ENCODE measurements around the gene RAVER1. TPM values are rescaled to one million over a fixed set of nuclear protein-coding genes. Genes with fewer than 3 reads are reported as not detected.

RAVER1 gene
- total RNA-seq, 5 donors from 2014 or later (not counting 1 experiment from before 2014, with no cell fraction given): 31.5 to 68.2 (median 61.2) TPM

DNA sequence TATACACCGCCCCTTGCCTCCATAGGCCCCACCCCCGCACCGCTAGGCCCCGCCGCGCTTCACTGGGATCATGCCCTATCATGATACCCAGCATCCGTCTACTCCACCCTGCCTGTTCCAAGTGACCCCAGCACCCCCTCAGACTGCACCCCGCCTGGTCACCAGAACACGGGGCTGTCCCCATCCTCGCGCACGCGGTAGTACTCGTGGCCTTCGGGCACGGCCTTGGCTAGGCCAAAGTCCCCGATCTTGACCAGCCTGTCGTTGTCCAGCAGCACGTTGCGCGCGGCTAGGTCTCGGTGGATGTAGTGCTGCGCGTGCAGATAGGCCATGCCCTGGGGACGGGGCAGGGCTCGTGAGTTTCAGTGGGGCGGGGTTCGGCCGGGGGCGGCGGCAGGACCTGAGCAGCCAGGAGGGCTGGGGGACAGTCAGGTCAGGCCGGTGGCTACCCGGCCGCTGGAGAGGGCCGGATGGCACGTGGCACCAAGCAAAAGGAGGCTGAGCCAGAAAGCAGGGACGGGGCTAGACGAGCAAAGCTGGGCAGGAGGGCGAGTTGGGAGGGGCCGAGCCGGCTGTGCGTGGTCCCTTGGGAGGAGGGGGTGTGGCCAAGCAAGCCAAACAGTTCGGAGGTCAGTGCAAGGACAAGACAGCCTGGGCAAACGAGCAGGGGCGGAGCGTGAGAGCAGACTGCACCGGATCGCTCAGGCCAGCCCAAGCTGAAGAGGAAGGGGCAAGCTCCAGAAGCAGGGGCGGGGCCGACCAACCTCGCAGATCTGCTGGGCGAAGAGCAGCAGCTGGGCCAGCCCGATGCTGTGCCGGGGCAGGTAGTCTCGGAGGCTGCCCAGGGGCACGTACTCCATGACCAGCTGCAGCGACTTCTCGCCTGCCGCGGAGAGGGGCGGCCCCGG lies 19.7 kb upstream of the RAVER1 start:
- ATAC-seq (replicated peaks in 1 of 4): no peak
- H3K36me3 ChIP-seq (ENCODE audit: control insufficient read depth in 2 of 2, extremely low read depth in 1 of 2, insufficient read depth in 1 of 2, low read length in 1 of 2): peaks cover 38 to 53% of the 10 kb centered on the region in 2 donors

GRCh38 chr19:10346509-10346908 lies 13.2 kb upstream of the RAVER1 start:
- 93% methylated on average over 8 of the region's 10 CpGs for WGBS (ENCODE audit: insufficient coverage)
- POLR2A ChIA-PET: no interaction called here

More for the DNA sequence above, 19.7 kb upstream of the RAVER1 start:
- CTCF ChIA-PET: no interaction called here
- H3K9me3 ChIP-seq: no peaks in the 10 kb centered on the region
- H3K36me3 Mint-ChIP-seq: peaks cover 19% of the 10 kb centered on the region
- H3K27ac ChIP-seq (ENCODE audit: low read length): no peak overlapping the region
- H3K4me3 ChIP-seq (ENCODE audit: control insufficient read depth in 1 of 2, extremely low read depth in 1 of 2, low read length in 1 of 2): no peak overlapping the region
- no peaks in the 10 kb centered on the region for H3K27me3 Mint-ChIP-seq
- H3K4me1 Mint-ChIP-seq: no peaks in the 10 kb centered on the region
- H3K4me3 Mint-ChIP-seq: no peak overlapping the region
- no peaks in the 10 kb centered on the region for H3K9me3 Mint-ChIP-seq
- no peak for DNase-seq
- H3K27ac Mint-ChIP-seq: no peak overlapping the region
- no peaks in the 10 kb centered on the region for H3K27me3 ChIP-seq (replicated peaks in 1 of 2; ENCODE audit: control insufficient read depth in 2 of 2, extremely low read depth in 1 of 2, insufficient read depth in 2 of 2, low read length in 1 of 2)
- no peaks in the 10 kb centered on the region for H3K4me1 ChIP-seq (ENCODE audit: control insufficient read depth in 1 of 2, extremely low read depth in 1 of 2, insufficient read depth in 2 of 2, low read length in 2 of 2)
- POLR2A ChIA-PET: no interaction called here
- WGBS (ENCODE audit: insufficient coverage): 97% methylated on average over 53 of the region's 63 CpGs

GRCh38 chr19:10344780-10345179 lies 11.5 kb upstream of the RAVER1 start:
- Mint-ChIP-seq H3K27me3 (no peaks in the 10 kb centered on the region), H3K9me3 (no peaks in the 10 kb centered on the region), H3K4me1 (peaks cover 7 to 9% (median 8%) of the 10 kb centered on the region in 3 donors), H3K4me3 (no peak overlapping the region), H3K27ac (no peak overlapping the region), H3K36me3 (no peaks in the 10 kb centered on the region)
- peaks cover 0 to 13% of the 10 kb centered on the region in 2 experiments for H3K4me1 ChIP-seq (ENCODE audit: control insufficient read depth in 1 of 2, extremely low read depth in 1 of 2, insufficient read depth in 2 of 2, low read length in 2 of 2)
- WGBS (ENCODE audit: insufficient coverage): 91% methylated on average over 4 of the region's 10 CpGs
- no peaks in the 10 kb centered on the region for H3K27me3 ChIP-seq (replicated peaks in 1 of 2; ENCODE audit: control insufficient read depth in 2 of 2, extremely low read depth in 1 of 2, insufficient read depth in 2 of 2, low read length in 1 of 2)
- H3K36me3 ChIP-seq (ENCODE audit: control insufficient read depth in 2 of 2, extremely low read depth in 1 of 2, insufficient read depth in 1 of 2, low read length in 1 of 2): peaks cover 0 to 2% of the 10 kb centered on the region in 2 donors
- no peak for ATAC-seq (replicated peaks in 1 of 4)
- no peak for DNase-seq
- H3K27ac ChIP-seq (ENCODE audit: low read length): no peak overlapping the region
- no peak overlapping the region for H3K4me3 ChIP-seq (ENCODE audit: control insufficient read depth in 1 of 2, extremely low read depth in 1 of 2, low read length in 1 of 2)
- CTCF ChIA-PET: no interaction called here
- POLR2A ChIA-PET: interaction anchor here in 1 of 2 donors (0.6 kb wide), 2 partner anchors 38 to 59 kb away, joined by 3 to 4 read pairs; no protein-coding TSS in a partner anchor
- no peaks in the 10 kb centered on the region for H3K9me3 ChIP-seq

More at GRCh38 chr19:10346509-10346908, 13.2 kb upstream of the RAVER1 start:
- Histone ChIP-seq H3K27ac (ENCODE audit: low read length) (no peak overlapping the region), H3K4me3 (ENCODE audit: control insufficient read depth in 1 of 2, extremely low read depth in 1 of 2, low read length in 1 of 2) (no peak overlapping the region), H3K4me1 (ENCODE audit: control insufficient read depth in 1 of 2, extremely low read depth in 1 of 2, insufficient read depth in 2 of 2, low read length in 2 of 2) (no peaks in the 10 kb centered on the region), H3K36me3 (ENCODE audit: control insufficient read depth in 2 of 2, extremely low read depth in 1 of 2, insufficient read depth in 1 of 2, low read length in 1 of 2) (peaks cover 8 to 11% of the 10 kb centered on the region in 2 donors), H3K27me3 (replicated peaks in 1 of 2; ENCODE audit: control insufficient read depth in 2 of 2, extremely low read depth in 1 of 2, insufficient read depth in 2 of 2, low read length in 1 of 2) (no peaks in the 10 kb centered on the region), H3K9me3 (no peaks in the 10 kb centered on the region)
- Mint-ChIP-seq H3K27ac (no peak overlapping the region), H3K27me3 (no peaks in the 10 kb centered on the region), H3K4me3 (no peak overlapping the region), H3K4me1 (no peaks in the 10 kb centered on the region), H3K9me3 (no peaks in the 10 kb centered on the region), H3K36me3 (no peaks in the 10 kb centered on the region)
- DNase-seq (peak in 1 of 35 experiments; percentile 9), ATAC-seq (replicated peaks in 1 of 4) (no peak)
- CTCF ChIA-PET: no interaction called here

DNA sequence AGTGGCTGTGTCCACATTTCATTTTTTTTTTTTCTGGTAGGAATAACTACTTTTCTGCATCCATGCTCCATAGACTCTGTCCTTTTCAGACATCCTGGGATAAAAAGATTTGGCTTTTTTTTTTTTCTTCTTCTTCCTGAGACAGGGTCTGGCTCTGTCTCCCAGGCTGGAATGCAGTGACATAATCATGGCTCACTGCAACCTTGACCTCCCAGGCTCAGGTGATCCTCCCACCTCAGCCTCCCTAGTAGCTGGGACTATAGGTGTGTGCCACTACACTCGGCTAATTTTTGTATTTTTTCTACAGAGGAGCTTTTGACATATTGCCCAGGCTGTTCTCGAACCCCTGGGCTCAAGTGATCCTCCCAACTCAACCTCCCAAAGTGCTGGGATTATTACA lies 10.2 kb upstream of the RAVER1 start:
- no peak overlapping the region for H3K4me3 ChIP-seq (ENCODE audit: control insufficient read depth in 1 of 2, extremely low read depth in 1 of 2, low read length in 1 of 2)
- no peaks in the 10 kb centered on the region for H3K9me3 ChIP-seq
- H3K4me1 Mint-ChIP-seq: peaks cover 20 to 22% (median 20%) of the 10 kb centered on the region in 3 donors
- ChIA-PET POLR2A (no interaction called here), CTCF (interaction anchor here in 1 of 2 donors (0.7 kb wide), 2 partner anchors 530 to 820 kb away, joined by 3 to 4 read pairs; no protein-coding TSS in a partner anchor)
- no peaks in the 10 kb centered on the region for H3K36me3 ChIP-seq (ENCODE audit: control insufficient read depth in 2 of 2, extremely low read depth in 1 of 2, insufficient read depth in 1 of 2, low read length in 1 of 2)
- no peak overlapping the region for H3K27ac ChIP-seq (ENCODE audit: low read length)
- no peaks in the 10 kb centered on the region for H3K36me3 Mint-ChIP-seq
- H3K4me1 ChIP-seq (ENCODE audit: control insufficient read depth in 1 of 2, extremely low read depth in 1 of 2, insufficient read depth in 2 of 2, low read length in 2 of 2): peaks cover 4 to 25% of the 10 kb centered on the region in 2 experiments
- WGBS (ENCODE audit: insufficient coverage): no CpG with 5 or more reads among the region's 2 CpGs
- H3K27me3 ChIP-seq (replicated peaks in 1 of 2; ENCODE audit: control insufficient read depth in 2 of 2, extremely low read depth in 1 of 2, insufficient read depth in 2 of 2, low read length in 1 of 2): no peaks in the 10 kb centered on the region
- DNase-seq: no peak
- no peak overlapping the region for H3K4me3 Mint-ChIP-seq
- no peaks in the 10 kb centered on the region for H3K27me3 Mint-ChIP-seq
- H3K27ac Mint-ChIP-seq: no peak overlapping the region
- H3K9me3 Mint-ChIP-seq: no peaks in the 10 kb centered on the region
- no peak for ATAC-seq (replicated peaks in 1 of 4)

DNA sequence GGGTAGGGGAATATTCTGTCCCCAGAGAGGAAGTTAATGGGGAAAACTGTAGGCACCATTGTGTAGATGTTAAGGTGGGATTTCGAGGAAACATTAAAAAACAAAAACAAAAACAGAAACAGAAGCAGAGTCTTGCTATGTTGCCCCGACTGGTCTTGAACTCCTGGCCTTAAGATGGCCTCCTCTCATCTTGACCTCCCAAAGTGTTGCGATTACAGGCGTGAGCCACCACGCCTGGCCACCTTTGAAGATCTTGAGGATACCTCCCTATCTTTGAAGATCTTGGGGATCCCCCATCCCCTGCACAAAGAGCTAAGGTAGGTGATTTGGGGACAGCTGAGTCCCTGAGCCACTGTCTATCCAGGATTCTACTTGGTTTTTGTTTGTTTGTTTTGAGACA lies 6.6 kb upstream of the RAVER1 start:
- no peaks in the 10 kb centered on the region for H3K27me3 ChIP-seq (replicated peaks in 1 of 2; ENCODE audit: control insufficient read depth in 2 of 2, extremely low read depth in 1 of 2, insufficient read depth in 2 of 2, low read length in 1 of 2)
- POLR2A ChIA-PET: no interaction called here

GRCh38 chr19:10339380-10339960 lies 6.1 kb upstream of the RAVER1 start, which contains the start of gene ICAM3:
Gene ICAM3, minus strand, starts transcription at chr19:10339624. Its CDS starts 10 bp downstream, at chr19:10339614.
- WGBS (ENCODE audit: insufficient coverage): 2% methylated on average over 13 of the region's 14 CpGs
- no peaks in the 10 kb centered on the region for H3K36me3 Mint-ChIP-seq
- Histone ChIP-seq H3K27ac (ENCODE audit: low read length) (peak within 1 kb of the TSS; percentile 76), H3K9me3 (no peaks in the 10 kb centered on the region), H3K27me3 (replicated peaks in 1 of 2; ENCODE audit: control insufficient read depth in 2 of 2, extremely low read depth in 1 of 2, insufficient read depth in 2 of 2, low read length in 1 of 2) (no peaks in the 10 kb centered on the region), H3K36me3 (ENCODE audit: control insufficient read depth in 2 of 2, extremely low read depth in 1 of 2, insufficient read depth in 1 of 2, low read length in 1 of 2) (peaks cover 19 to 21% of the 10 kb centered on the region in 2 donors), H3K4me3 (ENCODE audit: control insufficient read depth in 1 of 2, extremely low read depth in 1 of 2, low read length in 1 of 2) (peak within 1 kb of the TSS; percentile 84 to 93), H3K4me1 (ENCODE audit: control insufficient read depth in 1 of 2, extremely low read depth in 1 of 2, insufficient read depth in 2 of 2, low read length in 2 of 2) (peaks cover 7 to 57% of the 10 kb centered on the region in 2 experiments)
- H3K4me3 Mint-ChIP-seq: peak within 1 kb of the TSS; percentile 85 to 95 (median 95)
- ATAC-seq (replicated peaks in 1 of 4) (peak; percentile 93 to 96 (median 95)), DNase-seq (peak in 34 of 35 experiments; percentile 32 to 74 (median 48))
- H3K27ac Mint-ChIP-seq: peak within 1 kb of the TSS; percentile 97 to 98
- ChIA-PET POLR2A (no interaction called here), CTCF (no interaction called here)
- peaks cover 29 to 35% (median 33%) of the 10 kb centered on the region in 3 donors for H3K4me1 Mint-ChIP-seq
- no peaks in the 10 kb centered on the region for H3K27me3 Mint-ChIP-seq
- H3K9me3 Mint-ChIP-seq: no peaks in the 10 kb centered on the region

More for the DNA sequence above, 6.6 kb upstream of the RAVER1 start:
- peak overlapping the region; percentile 97 to 98 for H3K27ac Mint-ChIP-seq
- CTCF ChIA-PET: no interaction called here
- Histone ChIP-seq H3K27ac (ENCODE audit: low read length) (peak overlapping the region; percentile 76), H3K4me3 (ENCODE audit: control insufficient read depth in 1 of 2, extremely low read depth in 1 of 2, low read length in 1 of 2) (peak overlapping the region; percentile 84 to 93), H3K4me1 (ENCODE audit: control insufficient read depth in 1 of 2, extremely low read depth in 1 of 2, insufficient read depth in 2 of 2, low read length in 2 of 2) (peaks cover 7 to 52% of the 10 kb centered on the region in 2 experiments), H3K9me3 (no peaks in the 10 kb centered on the region), H3K36me3 (ENCODE audit: control insufficient read depth in 2 of 2, extremely low read depth in 1 of 2, insufficient read depth in 1 of 2, low read length in 1 of 2) (peaks cover 14 to 16% of the 10 kb centered on the region in 2 donors)
- DNase-seq: peak in 1 of 35 experiments; percentile 28
- H3K4me3 Mint-ChIP-seq: peak overlapping the region; percentile 85 to 95 (median 95)
- peaks cover 29 to 34% (median 31%) of the 10 kb centered on the region in 3 donors for H3K4me1 Mint-ChIP-seq
- H3K36me3 Mint-ChIP-seq: no peaks in the 10 kb centered on the region
- no peaks in the 10 kb centered on the region for H3K9me3 Mint-ChIP-seq
- no peaks in the 10 kb centered on the region for H3K27me3 Mint-ChIP-seq
- no peak for ATAC-seq (replicated peaks in 1 of 4)
- no CpG with 5 or more reads among the region's 5 CpGs for WGBS (ENCODE audit: insufficient coverage)
